Activated naive CD8-positive, alpha-beta T cell (primary cell): ENCODE measurements around the gene NUP133.

ENCODE experiments used
- H3K27ac Mint-ChIP-seq: one replicate; pipeline ENCODE4 v1.8.0; 2021; ENCODE audit warnings: mixed read lengths
- H3K27me3 Mint-ChIP-seq: one replicate; pipeline ENCODE4 v1.8.0; 2021; ENCODE audit warnings: mixed read lengths
- H3K36me3 Mint-ChIP-seq: one replicate; pipeline ENCODE4 v1.8.0; 2021; ENCODE audit warnings: mixed read lengths
- H3K4me1 Mint-ChIP-seq: one replicate; pipeline ENCODE4 v1.8.0; 2021; ENCODE audit warnings: low read depth, mixed read lengths
- H3K4me3 Mint-ChIP-seq: one replicate; pipeline ENCODE4 v1.8.0; 2021; ENCODE audit warnings: mild to moderate bottlenecking, mixed read lengths
- H3K9me3 Mint-ChIP-seq: one replicate; pipeline ENCODE4 v1.8.0; 2021; ENCODE audit warnings: low read depth, mixed read lengths

NUP133 gene

DNA sequence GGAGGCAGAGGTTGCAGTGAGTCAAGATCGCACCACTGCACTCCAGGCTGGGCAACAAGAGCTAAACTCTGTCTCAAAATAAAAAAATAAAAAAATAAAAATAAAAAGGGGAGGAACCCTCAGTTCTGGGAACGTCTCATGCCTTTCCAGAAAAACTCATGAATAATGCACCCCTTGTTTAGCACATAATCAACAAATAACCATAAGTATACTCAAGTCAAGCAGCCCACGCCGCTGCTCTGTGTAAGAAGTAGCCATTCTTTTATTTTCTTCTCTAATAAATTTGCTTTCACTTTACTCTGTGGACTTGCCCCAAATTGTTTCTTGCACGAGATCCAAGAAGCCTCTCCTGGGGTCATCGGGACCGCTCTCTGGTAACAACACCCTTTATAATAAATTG lies 59.8 kb downstream of the NUP133 start:
- Mint-ChIP-seq H3K27me3 (no peaks in the 10 kb centered on the region), H3K36me3 (peaks cover 3% of the 10 kb centered on the region), H3K4me1 (no peaks in the 10 kb centered on the region), H3K9me3 (no peaks in the 10 kb centered on the region), H3K27ac (no peak overlapping the region), H3K4me3 (no peak overlapping the region)

- Mint-ChIP-seq H3K9me3 (no peaks in the 10 kb centered on the region), H3K4me3 (no peak overlapping the region), H3K27ac (no peak overlapping the region), H3K36me3 (peaks cover 3% of the 10 kb centered on the region), H3K27me3 (no peaks in the 10 kb centered on the region), H3K4me1 (no peaks in the 10 kb centered on the region)
Measured at GRCh38 chr1:229447809-229448252, 60.3 kb downstream of the NUP133 start.

DNA sequence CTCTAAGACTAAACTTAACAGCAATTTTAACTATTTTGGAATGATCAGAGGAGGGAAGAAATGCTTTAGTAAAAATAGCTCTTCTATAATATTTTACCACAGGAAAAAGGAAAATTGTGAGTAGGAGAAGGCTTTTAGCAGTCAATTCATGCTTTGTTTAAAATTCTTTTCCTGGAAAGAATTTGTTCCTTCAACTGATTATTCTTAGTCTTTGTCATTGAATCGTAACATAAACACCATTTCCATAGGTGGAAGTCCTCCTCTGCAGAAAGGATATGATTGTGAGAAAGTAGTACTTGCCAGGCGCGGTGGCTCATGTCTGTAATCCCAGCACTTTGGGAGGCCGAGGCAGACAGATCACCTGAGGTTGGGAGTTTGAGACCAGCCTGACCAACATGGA lies 62.3 kb downstream of the NUP133 start:
- peaks cover 11% of the 10 kb centered on the region for H3K4me1 Mint-ChIP-seq
- no peaks in the 10 kb centered on the region for H3K27me3 Mint-ChIP-seq
- H3K4me3 Mint-ChIP-seq, result no peak overlapping the region
- no peaks in the 10 kb centered on the region for H3K9me3 Mint-ChIP-seq
- H3K36me3 Mint-ChIP-seq, result peaks cover 7% of the 10 kb centered on the region
- no peak overlapping the region for H3K27ac Mint-ChIP-seq

GRCh38 chr1:229440851-229441537 lies 67.1 kb downstream of the NUP133 start:
- Mint-ChIP-seq H3K9me3 (no peaks in the 10 kb centered on the region), H3K27me3 (peaks cover 1% of the 10 kb centered on the region), H3K27ac (peak overlapping the region; percentile 89), H3K4me3 (peak overlapping the region; percentile 72), H3K4me1 (peaks cover 26% of the 10 kb centered on the region), H3K36me3 (peaks cover 16% of the 10 kb centered on the region)

DNA sequence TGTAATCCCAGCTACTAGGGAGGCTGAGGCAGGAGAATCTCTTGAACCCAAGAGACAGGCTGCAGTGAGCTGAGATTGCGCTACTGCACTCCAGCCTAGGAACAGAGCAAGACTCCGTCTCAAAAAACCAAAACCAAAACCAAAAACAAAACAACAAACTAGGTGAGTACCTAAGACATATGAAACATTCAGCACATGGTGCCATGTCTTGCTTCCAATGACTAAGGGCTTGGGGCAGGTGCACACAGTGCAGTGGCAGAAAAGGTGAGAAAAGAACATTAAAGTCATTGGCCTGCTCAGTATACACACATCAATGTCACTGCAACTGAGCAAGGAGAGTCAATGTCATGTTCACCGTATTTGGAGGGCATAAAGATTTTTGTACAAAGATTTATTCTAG lies 70.1 kb downstream of the NUP133 start:
- no peaks in the 10 kb centered on the region for H3K9me3 Mint-ChIP-seq
- peaks cover 9% of the 10 kb centered on the region for H3K27me3 Mint-ChIP-seq
- no peak overlapping the region for H3K27ac Mint-ChIP-seq
- peaks cover 16% of the 10 kb centered on the region for H3K36me3 Mint-ChIP-seq
- peaks cover 31% of the 10 kb centered on the region for H3K4me1 Mint-ChIP-seq
- H3K4me3 Mint-ChIP-seq, result no peak overlapping the region

DNA sequence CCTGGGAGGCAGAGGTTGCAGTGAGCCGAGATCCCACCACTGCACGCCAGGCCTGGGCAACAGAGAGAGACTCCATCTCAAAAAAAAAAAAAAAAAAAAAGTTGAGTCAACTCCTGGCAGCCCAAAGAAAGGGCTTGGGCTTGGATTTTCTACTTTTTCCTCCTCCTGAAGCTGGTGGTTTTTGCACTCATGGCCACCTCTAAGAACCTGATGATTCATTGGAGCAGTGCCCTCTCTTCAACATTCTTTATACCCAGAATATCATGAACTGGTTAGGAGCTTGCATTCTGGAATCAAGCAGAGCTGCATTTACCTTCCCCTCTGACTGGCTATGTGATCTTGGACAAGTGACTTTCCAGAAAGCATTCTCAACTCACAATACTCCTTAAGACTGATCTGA lies 70.7 kb downstream of the NUP133 start:
- no peaks in the 10 kb centered on the region for H3K9me3 Mint-ChIP-seq
- no peak overlapping the region for H3K4me3 Mint-ChIP-seq
- H3K27me3 Mint-ChIP-seq, result peaks cover 9% of the 10 kb centered on the region
- H3K27ac Mint-ChIP-seq, result no peak overlapping the region
- H3K4me1 Mint-ChIP-seq, result peaks cover 31% of the 10 kb centered on the region
- peaks cover 16% of the 10 kb centered on the region for H3K36me3 Mint-ChIP-seq

- peaks cover 29% of the 10 kb centered on the region for H3K4me1 Mint-ChIP-seq
- peaks cover 13% of the 10 kb centered on the region for H3K27me3 Mint-ChIP-seq
- no peaks in the 10 kb centered on the region for H3K9me3 Mint-ChIP-seq
Measured at GRCh38 chr1:229436201-229436600, 71.9 kb downstream of the NUP133 start.

GRCh38 chr1:229434641-229435051 lies 73.5 kb downstream of the NUP133 start:
- H3K27me3 Mint-ChIP-seq, result peaks cover 23% of the 10 kb centered on the region
- H3K4me3 Mint-ChIP-seq, result no peak overlapping the region
- H3K36me3 Mint-ChIP-seq, result peaks cover 8% of the 10 kb centered on the region
- no peak overlapping the region for H3K27ac Mint-ChIP-seq
- peaks cover 24% of the 10 kb centered on the region for H3K4me1 Mint-ChIP-seq
- no peaks in the 10 kb centered on the region for H3K9me3 Mint-ChIP-seq

More at GRCh38 chr1:229436201-229436600, 71.9 kb downstream of the NUP133 start:
- Mint-ChIP-seq H3K4me3 (no peak overlapping the region), H3K27ac (no peak overlapping the region), H3K36me3 (peaks cover 13% of the 10 kb centered on the region)

DNA sequence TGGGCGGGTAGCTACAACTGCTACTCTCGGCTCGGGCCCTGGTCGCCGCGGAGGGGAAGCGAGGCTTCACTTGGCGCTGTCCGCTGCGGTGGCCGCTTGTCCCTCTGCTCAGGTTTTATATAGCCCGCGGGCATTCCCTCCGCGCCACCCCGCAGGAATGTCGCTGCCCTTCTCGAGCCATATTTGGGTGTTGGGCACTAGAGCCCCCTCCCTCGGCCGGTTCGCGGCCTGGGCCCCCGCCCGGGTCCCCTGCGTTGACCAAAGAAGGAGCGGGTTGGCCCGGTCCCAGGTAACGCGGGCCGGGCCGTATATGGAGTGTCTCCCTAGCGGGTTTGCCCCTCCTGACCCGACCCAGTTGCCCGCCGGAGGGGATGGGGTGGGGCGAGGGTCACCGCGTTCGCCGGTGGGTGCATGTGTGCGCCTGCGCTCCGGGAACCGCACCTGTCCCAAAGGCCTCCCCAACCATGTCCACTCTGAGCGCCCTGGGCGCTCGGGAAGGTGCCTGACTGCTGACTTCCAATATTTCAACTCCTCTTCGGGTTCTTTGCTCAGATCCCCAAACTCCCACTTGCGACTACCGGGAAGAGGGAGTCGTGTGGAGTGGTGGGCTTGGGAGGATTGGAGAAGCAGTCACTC lies 74.0 kb downstream of the NUP133 start, which contains the start of gene ACTA1:
ACTA1 (minus strand) TSS at position 90 of the 636 bp plus-strand sequence. CDS start 979 bp downstream, outside the sequence.
- Mint-ChIP-seq H3K4me3 (peak within 1 kb of the TSS; percentile 35), H3K4me1 (peaks cover 24% of the 10 kb centered on the region), H3K27me3 (peaks cover 23% of the 10 kb centered on the region), H3K9me3 (no peaks in the 10 kb centered on the region), H3K36me3 (peaks cover 8% of the 10 kb centered on the region), H3K27ac (no peak within 1 kb of the TSS)

- Mint-ChIP-seq H3K27ac (no peak overlapping the region), H3K4me3 (peak overlapping the region; percentile 35), H3K9me3 (no peaks in the 10 kb centered on the region), H3K36me3 (peaks cover 5% of the 10 kb centered on the region), H3K4me1 (peaks cover 20% of the 10 kb centered on the region), H3K27me3 (peaks cover 23% of the 10 kb centered on the region)
Measured at GRCh38 chr1:229433364-229434004, 74.7 kb downstream of the NUP133 start.

DNA sequence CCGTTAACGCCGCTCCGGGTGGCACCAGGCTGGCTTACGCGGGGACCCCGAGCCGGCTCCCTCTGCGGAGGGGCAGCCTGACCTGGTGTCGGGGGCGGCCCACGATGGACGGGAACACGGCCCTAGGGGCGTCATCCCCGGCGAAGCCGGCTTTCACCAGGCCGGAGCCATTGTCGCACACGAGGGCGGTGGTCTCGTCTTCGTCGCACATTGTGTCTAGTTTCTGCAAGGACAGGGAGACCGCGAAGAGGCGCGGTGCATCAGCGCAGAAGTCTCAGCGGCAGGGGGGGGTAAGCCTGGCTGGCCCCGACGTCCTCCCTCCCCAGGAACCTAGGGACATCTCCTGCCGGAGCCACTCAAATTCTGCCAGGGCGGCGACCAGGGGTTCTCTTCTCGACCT lies 75.2 kb downstream of the NUP133 start:
- peaks cover 29% of the 10 kb centered on the region for H3K27me3 Mint-ChIP-seq
- no peak overlapping the region for H3K4me3 Mint-ChIP-seq
- H3K27ac Mint-ChIP-seq, result no peak overlapping the region

GRCh38 chr1:229432116-229432461 lies 76.1 kb downstream of the NUP133 start:
- peaks cover 30% of the 10 kb centered on the region for H3K27me3 Mint-ChIP-seq
- no peaks in the 10 kb centered on the region for H3K9me3 Mint-ChIP-seq
- H3K36me3 Mint-ChIP-seq, result peaks cover 2% of the 10 kb centered on the region
- peaks cover 16% of the 10 kb centered on the region for H3K4me1 Mint-ChIP-seq
- H3K4me3 Mint-ChIP-seq, result peak overlapping the region; percentile 54
- H3K27ac Mint-ChIP-seq, result no peak overlapping the region

More for the DNA sequence above, 75.2 kb downstream of the NUP133 start:
- H3K36me3 Mint-ChIP-seq, result peaks cover 2% of the 10 kb centered on the region
- peaks cover 16% of the 10 kb centered on the region for H3K4me1 Mint-ChIP-seq
- no peaks in the 10 kb centered on the region for H3K9me3 Mint-ChIP-seq

- no peaks in the 10 kb centered on the region for H3K9me3 Mint-ChIP-seq
- H3K4me1 Mint-ChIP-seq, result peaks cover 16% of the 10 kb centered on the region
- peaks cover 2% of the 10 kb centered on the region for H3K36me3 Mint-ChIP-seq
- peak overlapping the region; percentile 89 for H3K4me3 Mint-ChIP-seq
- peaks cover 35% of the 10 kb centered on the region for H3K27me3 Mint-ChIP-seq
- H3K27ac Mint-ChIP-seq, result peak overlapping the region; percentile 16
Measured at GRCh38 chr1:229431284-229432115, 76.6 kb downstream of the NUP133 start.

GRCh38 chr1:229430761-229431283 lies 77.3 kb downstream of the NUP133 start:
- H3K36me3 Mint-ChIP-seq, result peaks cover 2% of the 10 kb centered on the region
- peaks cover 16% of the 10 kb centered on the region for H3K4me1 Mint-ChIP-seq
- H3K27ac Mint-ChIP-seq, result peak overlapping the region; percentile 16
- H3K4me3 Mint-ChIP-seq, result peak overlapping the region; percentile 89
- H3K27me3 Mint-ChIP-seq, result peaks cover 34% of the 10 kb centered on the region
- H3K9me3 Mint-ChIP-seq, result no peaks in the 10 kb centered on the region
